GM13976 (cell line): Measurements from ENCODE around the gene LOXHD1.

Experiments used
- DNase-seq: peaks from one replicate; pipeline ENCODE4 v3.0.0; 2012; ENCODE audit warnings: low spot score
- in situ Hi-C: fragments of 300-500 bp; cut with MboI; formaldehyde crosslinking; loops from one replicate; pipeline ENCODE4 v1.12.0; 2022; ENCODE audit warnings: low sequenced_read_pairs, mixed read lengths, inconsistent platforms; ENCODE audit not compliant: unreplicated experiment
- TF ChIP-seq, protein P1 (sequence below): IDR thresholded peaks from 2 replicates; pipeline ENCODE4 v1.5.1; 2012; ENCODE audit warnings: borderline replicate concordance, mild to moderate bottlenecking; ENCODE audit not compliant: insufficient read depth; ENCODE audit errors: extremely low read depth, missing control alignments, control extremely low read depth

LOXHD1 gene

DNA sequence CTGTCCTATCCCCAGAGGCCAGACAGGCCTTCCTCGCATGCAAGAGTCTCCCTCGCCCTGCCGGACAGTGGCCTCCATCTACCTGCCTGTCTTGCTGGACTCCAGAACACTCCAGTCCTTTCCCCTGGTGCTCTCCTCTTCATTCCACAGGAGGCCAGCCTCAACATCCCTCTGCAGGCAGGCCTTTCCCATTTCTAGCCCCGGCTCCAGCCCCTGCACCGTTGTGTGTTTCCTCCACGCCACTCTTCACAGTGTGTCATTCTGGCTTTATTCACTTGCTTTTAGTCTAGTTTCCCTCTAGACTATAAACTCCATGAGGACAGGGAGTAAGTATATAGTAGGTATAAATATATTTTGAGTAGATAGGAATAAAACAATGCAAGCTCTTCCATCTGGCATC lies 81.2 kb downstream of the LOXHD1 start:
- TF ChIP-seq, protein P1, sequence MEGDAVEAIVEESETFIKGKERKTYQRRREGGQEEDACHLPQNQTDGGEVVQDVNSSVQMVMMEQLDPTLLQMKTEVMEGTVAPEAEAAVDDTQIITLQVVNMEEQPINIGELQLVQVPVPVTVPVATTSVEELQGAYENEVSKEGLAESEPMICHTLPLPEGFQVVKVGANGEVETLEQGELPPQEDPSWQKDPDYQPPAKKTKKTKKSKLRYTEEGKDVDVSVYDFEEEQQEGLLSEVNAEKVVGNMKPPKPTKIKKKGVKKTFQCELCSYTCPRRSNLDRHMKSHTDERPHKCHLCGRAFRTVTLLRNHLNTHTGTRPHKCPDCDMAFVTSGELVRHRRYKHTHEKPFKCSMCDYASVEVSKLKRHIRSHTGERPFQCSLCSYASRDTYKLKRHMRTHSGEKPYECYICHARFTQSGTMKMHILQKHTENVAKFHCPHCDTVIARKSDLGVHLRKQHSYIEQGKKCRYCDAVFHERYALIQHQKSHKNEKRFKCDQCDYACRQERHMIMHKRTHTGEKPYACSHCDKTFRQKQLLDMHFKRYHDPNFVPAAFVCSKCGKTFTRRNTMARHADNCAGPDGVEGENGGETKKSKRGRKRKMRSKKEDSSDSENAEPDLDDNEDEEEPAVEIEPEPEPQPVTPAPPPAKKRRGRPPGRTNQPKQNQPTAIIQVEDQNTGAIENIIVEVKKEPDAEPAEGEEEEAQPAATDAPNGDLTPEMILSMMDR: no peak
- DNase-seq: no peak
- in situ Hi-C loops: no loop called here

DNA sequence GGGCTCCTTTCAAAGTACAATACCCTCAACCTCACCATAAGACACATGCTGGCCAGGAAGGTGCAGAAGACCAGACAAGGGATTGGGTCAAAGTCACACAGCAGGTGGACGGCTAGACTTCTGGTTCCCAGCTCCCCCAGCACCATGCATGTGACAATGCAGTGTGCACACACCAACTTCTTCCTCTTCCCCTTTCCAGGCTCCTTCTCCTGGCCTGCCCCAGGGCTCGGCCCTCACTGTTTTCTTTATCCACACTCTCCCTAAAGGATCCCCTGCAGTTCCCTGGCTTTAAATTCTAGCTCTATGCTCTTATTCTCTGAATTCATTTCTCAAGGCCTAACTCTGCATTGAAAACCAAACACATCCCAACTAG lies 82.3 kb downstream of the LOXHD1 start:
- in situ Hi-C loops: no loop called here
- TF ChIP-seq, protein P1: no peak
- DNase-seq: no peak

- peak; percentile 62 for DNase-seq
- TF ChIP-seq, protein P1: no peak
- in situ Hi-C loops: no loop called here
Measured at GRCh38 chr18:46574000-46574742, 82.8 kb downstream of the LOXHD1 start.

DNA sequence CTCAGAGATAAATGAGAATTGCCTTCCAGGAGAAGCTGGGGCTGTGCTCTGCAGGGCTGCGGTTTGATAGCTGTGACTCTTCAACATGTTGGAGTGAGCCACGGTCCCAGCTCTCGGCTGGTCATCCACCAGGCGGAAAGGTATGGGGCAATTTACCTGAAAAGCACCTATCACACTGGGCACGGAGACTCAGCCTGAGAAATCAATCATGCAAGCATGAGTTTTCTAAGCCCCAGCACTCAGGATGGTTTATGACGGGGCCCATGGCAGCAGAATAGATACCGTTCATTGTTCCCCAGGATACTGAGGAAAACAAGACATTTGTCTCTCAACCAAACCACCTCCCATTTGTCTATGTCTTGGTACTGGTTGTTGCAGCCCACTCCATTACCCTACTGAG lies 83.9 kb downstream of the LOXHD1 start:
- in situ Hi-C loops: no loop called here
- TF ChIP-seq, protein P1: no peak
- DNase-seq: no peak

DNA sequence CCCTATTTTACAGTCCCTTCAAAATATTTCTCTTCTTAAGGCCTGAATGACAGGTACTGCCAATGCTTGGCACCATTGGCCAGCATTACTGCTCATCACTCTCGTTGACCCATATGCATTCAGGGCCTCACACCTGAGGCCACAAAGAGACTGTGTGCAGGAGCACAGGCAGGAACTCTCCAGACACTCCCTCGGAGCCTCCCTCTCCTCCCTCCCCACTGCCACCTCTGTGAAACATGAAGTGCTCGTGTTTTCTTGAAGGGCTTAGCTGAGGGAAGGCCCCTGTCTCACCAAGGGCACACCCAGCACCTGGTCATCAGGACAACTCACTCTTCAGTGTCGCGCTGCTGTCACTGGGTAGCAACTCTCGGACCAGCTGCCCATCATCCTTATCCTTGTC lies 85.3 kb downstream of the LOXHD1 start:
- TF ChIP-seq, protein P1: no peak
- DNase-seq: no peak
- in situ Hi-C loops: no loop called here

- no peak for DNase-seq
- TF ChIP-seq, protein P1: no peak
- in situ Hi-C loops: no loop called here
Measured at GRCh38 chr18:46570666-46571065, 86.4 kb downstream of the LOXHD1 start.
